K562 treated with DMSO at 1 percent for 24 hours (cell line): ENCODE results near the gene MPEG1. TPM values are rescaled to one million over a fixed set of nuclear protein-coding genes. Genes with fewer than 3 reads are reported as not detected.

Experiments
- total RNA-seq: library from RNA; unstranded; fragments of 300-600 nt; gene quantifications from 2 replicates; pipeline ENCODE4 v1.2.3, GENCODE V29; 2022; ENCODE audit warnings: low read depth; ENCODE audit not compliant: insufficient read depth

Gene MPEG1
- total RNA-seq, result not detected in 2 replicates

GRCh38 chr11:59212744-59213631, at the start of gene MPEG1:
MPEG1 (minus strand) TSS chr11:59212927; CDS start chr11:59212865, 62 bp downstream.

GRCh38 chr11:59171508-59172322, 41.0 kb downstream of the MPEG1 start, which contains the start of gene DTX4:
DTX4 (plus strand) TSS chr11:59172132; CDS start chr11:59172596, 464 bp downstream.

Other genes with a start within 250 kb of the MPEG1 start
- gene GLYATL1B, start 126.6 kb downstream of the MPEG1 start, total RNA-seq, result not detected in 2 replicates
- gene FAM111B, start 105.7 kb downstream of the MPEG1 start, total RNA-seq, result 0.41 and 0.44 TPM in 2 replicates
- 24.2 and 36.9 TPM in 2 replicates for gene FAM111A, start 70.1 kb downstream of the MPEG1 start, total RNA-seq
- gene DTX4, start 40.8 kb downstream of the MPEG1 start, total RNA-seq, result 0.38 and 0.49 TPM in 2 replicates
- not detected in 2 replicates for gene OR5AN1, start 146.0 kb upstream of the MPEG1 start, total RNA-seq
- gene OR5A2, start 213.5 kb upstream of the MPEG1 start, total RNA-seq, result not detected in 2 replicates
- not detected in 2 replicates for gene OR5A1, start 223.5 kb upstream of the MPEG1 start, total RNA-seq
- not detected in 2 replicates for gene OR4D6, start 244.0 kb upstream of the MPEG1 start, total RNA-seq